ENCODE measurements around the gene MOSMO.
"Not testable (repeated sequence)": the region's sequence is repeated elsewhere in the genome, so short reads cannot be mapped to it uniquely, and the experiment has no call there.

Gene MOSMO

GRCh38 chr16:22004341-22004740 lies 3.6 kb upstream of the MOSMO start:
- DNase-seq, result no peak

GRCh38 chr16:22005746-22006145 lies 2.2 kb upstream of the MOSMO start:
- DNase-seq, result no peak

- DNase-seq, result no peak
Observed at GRCh38 chr16:22006636-22007035, 1.3 kb upstream of the MOSMO start.

GRCh38 chr16:22007159-22007508 lies 777 bp upstream of the MOSMO start:
- DNase-seq, result no peak

GRCh38 chr16:22008215-22009059 lies 526 bp downstream of the MOSMO start:
- peak; percentile 7 for DNase-seq

- no peak for DNase-seq
Observed at GRCh38 chr16:22010902-22011301, 3.0 kb downstream of the MOSMO start.

GRCh38 chr16:22012241-22012640 lies 4.3 kb downstream of the MOSMO start:
- DNase-seq, result no peak

GRCh38 chr16:22013486-22013885 lies 5.6 kb downstream of the MOSMO start:
- DNase-seq, result no peak

- no peak for DNase-seq
Observed at GRCh38 chr16:22014271-22014873, 6.5 kb downstream of the MOSMO start.

GRCh38 chr16:22016927-22017326 lies 9.0 kb downstream of the MOSMO start:
- no peak for DNase-seq

- no peak for DNase-seq
Observed at GRCh38 chr16:22018559-22018958, 10.6 kb downstream of the MOSMO start.

GRCh38 chr16:22022151-22022550 lies 14.2 kb downstream of the MOSMO start:
- no peak for DNase-seq

- no peak for DNase-seq
Observed at GRCh38 chr16:22023505-22023904, 15.6 kb downstream of the MOSMO start.

GRCh38 chr16:22024785-22025184 lies 16.9 kb downstream of the MOSMO start:
- DNase-seq, result not testable (repeated sequence)

GRCh38 chr16:22027633-22028032 lies 19.7 kb downstream of the MOSMO start:
- peak; percentile 5 for DNase-seq

- DNase-seq, result no peak
Observed at GRCh38 chr16:22029632-22030031, 21.7 kb downstream of the MOSMO start.

- DNase-seq, result no peak
Observed at GRCh38 chr16:22030087-22030812, 22.3 kb downstream of the MOSMO start.

- DNase-seq, result no peak
Observed at GRCh38 chr16:22031483-22032083, 23.7 kb downstream of the MOSMO start.

- DNase-seq, result no peak
Observed at GRCh38 chr16:22034503-22034902, 26.6 kb downstream of the MOSMO start.

- no peak for DNase-seq
Observed at GRCh38 chr16:22035153-22035552, 27.2 kb downstream of the MOSMO start.

- DNase-seq, result not testable (repeated sequence)
Observed at GRCh38 chr16:22043882-22044281, 36.0 kb downstream of the MOSMO start.

- not testable (repeated sequence) for DNase-seq
Observed at GRCh38 chr16:22045888-22046287, 38.0 kb downstream of the MOSMO start.

- DNase-seq, result no peak
Observed at GRCh38 chr16:22050963-22051362, 43.1 kb downstream of the MOSMO start.

GRCh38 chr16:22052980-22053379 lies 45.1 kb downstream of the MOSMO start:
- DNase-seq, result no peak
